Astrocyte (in vitro differentiated cells and primary cell): ENCODE results near the gene CHPT1.

Source experiments
- CTCF ChIP-seq: IDR thresholded peaks from 2 replicates; pipeline ENCODE4 v1.5.1; 2011; ENCODE audit warnings: low read depth, mild to moderate bottlenecking, inconsistent platforms, low read length, moderate library complexity; ENCODE audit not compliant: insufficient read depth
- EZH2 ChIP-seq: IDR thresholded peaks from 2 replicates; pipeline ENCODE4 v1.6.1; 2012; ENCODE audit warnings: mild to moderate bottlenecking, low read length, inconsistent platforms; ENCODE audit not compliant: insufficient read depth

GRCh38 chr12:101727098-101727497 is 29.7 kb downstream of the CHPT1 start:
- no peak for TF ChIP-seq CTCF
- no peak for TF ChIP-seq EZH2
